Measurements from ENCODE around the gene B4GALT5.

B4GALT5 gene

GRCh38 chr20:49587111-49587570 is 126.5 kb downstream of the B4GALT5 start:
- no peak for TF ChIP-seq CTCF (IDR thresholded peaks at IDR 0.05; ENCODE audit: borderline replicate concordance, control extremely low read depth, extremely low read depth, insufficient read depth, missing control alignments)
- in situ Hi-C loops (cut with MboI; ENCODE audit: low sequenced_read_pairs, unreplicated experiment): no loop called here
- no peak for DNase-seq (ENCODE audit: low spot score)

- in situ Hi-C loops (cut with MboI; ENCODE audit: low sequenced_read_pairs, unreplicated experiment): no loop called here
- no peak for DNase-seq (ENCODE audit: low spot score)
- TF ChIP-seq CTCF (IDR thresholded peaks at IDR 0.05; ENCODE audit: borderline replicate concordance, control extremely low read depth, extremely low read depth, insufficient read depth, missing control alignments): no peak
These were observed 128.0 kb downstream of the B4GALT5 start for GRCh38 chr20:49585585-49586245.

GRCh38 chr20:49584418-49585382 is 129.0 kb downstream of the B4GALT5 start:
- in situ Hi-C loops (cut with MboI; ENCODE audit: low sequenced_read_pairs, unreplicated experiment): no loop called here
- no peak for DNase-seq (ENCODE audit: low spot score)
- no peak for TF ChIP-seq CTCF (IDR thresholded peaks at IDR 0.05; ENCODE audit: borderline replicate concordance, control extremely low read depth, extremely low read depth, insufficient read depth, missing control alignments)

- in situ Hi-C loops (cut with MboI; ENCODE audit: low sequenced_read_pairs, unreplicated experiment): no loop called here
- TF ChIP-seq CTCF (IDR thresholded peaks at IDR 0.05; ENCODE audit: borderline replicate concordance, control extremely low read depth, extremely low read depth, insufficient read depth, missing control alignments): no peak
- no peak for DNase-seq (ENCODE audit: low spot score)
These were observed 129.8 kb downstream of the B4GALT5 start for GRCh38 chr20:49583669-49584417.

- TF ChIP-seq CTCF (IDR thresholded peaks at IDR 0.05; ENCODE audit: borderline replicate concordance, control extremely low read depth, extremely low read depth, insufficient read depth, missing control alignments): no peak
- no peak for DNase-seq (ENCODE audit: low spot score)
- in situ Hi-C loops (cut with MboI; ENCODE audit: low sequenced_read_pairs, unreplicated experiment): no loop called here
These were observed 130.4 kb downstream of the B4GALT5 start for GRCh38 chr20:49583343-49583668.
